COLO668 (cell line): ENCODE data around the gene DMD.
"Not testable (repeated sequence)": the region's sequence is repeated elsewhere in the genome, so short reads cannot be mapped to it uniquely, and the experiment has no call there.

Experiments used
- DNase-seq: peaks from one replicate; lab custom pipeline; 2025; ENCODE audit not compliant: unreplicated experiment; lab: John Stamatoyannopoulos, UW

The DMD gene

GRCh38 chrX:33156152-33156726 is 55.1 kb downstream of the DMD start:
- no peak for DNase-seq

- DNase-seq, result no peak
Observed at GRCh38 chrX:33149580-33149979, 61.8 kb downstream of the DMD start.

- DNase-seq, result no peak
Observed at GRCh38 chrX:33149085-33149484, 62.3 kb downstream of the DMD start.

GRCh38 chrX:33142331-33142730 is 69.0 kb downstream of the DMD start:
- DNase-seq, result no peak

GRCh38 chrX:33138677-33139249 is 72.6 kb downstream of the DMD start:
- DNase-seq, result no peak

GRCh38 chrX:33134164-33134563 is 77.2 kb downstream of the DMD start:
- no peak for DNase-seq

- no peak for DNase-seq
Observed at GRCh38 chrX:33133320-33133719, 78.0 kb downstream of the DMD start.

GRCh38 chrX:33132569-33132968 is 78.8 kb downstream of the DMD start:
- no peak for DNase-seq

- no peak for DNase-seq
Observed at GRCh38 chrX:33129607-33130006, 81.7 kb downstream of the DMD start.

GRCh38 chrX:33128048-33128805 is 83.1 kb downstream of the DMD start:
- DNase-seq, result no peak

GRCh38 chrX:33126469-33126868 is 84.9 kb downstream of the DMD start:
- DNase-seq, result no peak

- DNase-seq, result no peak
Observed at GRCh38 chrX:33109858-33110257, 101.5 kb downstream of the DMD start.

- DNase-seq, result no peak
Observed at GRCh38 chrX:33106737-33107136, 104.6 kb downstream of the DMD start.

GRCh38 chrX:33095079-33095478 is 116.3 kb downstream of the DMD start:
- DNase-seq, result no peak

GRCh38 chrX:33087411-33087810 is 123.9 kb downstream of the DMD start:
- no peak for DNase-seq

GRCh38 chrX:33086886-33087285 is 124.5 kb downstream of the DMD start:
- no peak for DNase-seq

GRCh38 chrX:33082371-33082770 is 129.0 kb downstream of the DMD start:
- no peak for DNase-seq

- no peak for DNase-seq
Observed at GRCh38 chrX:33078273-33078672, 133.1 kb downstream of the DMD start.

- DNase-seq, result not testable (repeated sequence)
Observed at GRCh38 chrX:33073660-33074059, 137.7 kb downstream of the DMD start.

- no peak for DNase-seq
Observed at GRCh38 chrX:33065415-33065814, 145.9 kb downstream of the DMD start.

GRCh38 chrX:33062041-33062440 is 149.3 kb downstream of the DMD start:
- DNase-seq, result no peak

GRCh38 chrX:33053001-33053400 is 158.3 kb downstream of the DMD start:
- no peak for DNase-seq

- DNase-seq, result no peak
Observed at GRCh38 chrX:33045882-33046281, 165.5 kb downstream of the DMD start.
